ENCODE data around the gene FANCF.

DNA sequence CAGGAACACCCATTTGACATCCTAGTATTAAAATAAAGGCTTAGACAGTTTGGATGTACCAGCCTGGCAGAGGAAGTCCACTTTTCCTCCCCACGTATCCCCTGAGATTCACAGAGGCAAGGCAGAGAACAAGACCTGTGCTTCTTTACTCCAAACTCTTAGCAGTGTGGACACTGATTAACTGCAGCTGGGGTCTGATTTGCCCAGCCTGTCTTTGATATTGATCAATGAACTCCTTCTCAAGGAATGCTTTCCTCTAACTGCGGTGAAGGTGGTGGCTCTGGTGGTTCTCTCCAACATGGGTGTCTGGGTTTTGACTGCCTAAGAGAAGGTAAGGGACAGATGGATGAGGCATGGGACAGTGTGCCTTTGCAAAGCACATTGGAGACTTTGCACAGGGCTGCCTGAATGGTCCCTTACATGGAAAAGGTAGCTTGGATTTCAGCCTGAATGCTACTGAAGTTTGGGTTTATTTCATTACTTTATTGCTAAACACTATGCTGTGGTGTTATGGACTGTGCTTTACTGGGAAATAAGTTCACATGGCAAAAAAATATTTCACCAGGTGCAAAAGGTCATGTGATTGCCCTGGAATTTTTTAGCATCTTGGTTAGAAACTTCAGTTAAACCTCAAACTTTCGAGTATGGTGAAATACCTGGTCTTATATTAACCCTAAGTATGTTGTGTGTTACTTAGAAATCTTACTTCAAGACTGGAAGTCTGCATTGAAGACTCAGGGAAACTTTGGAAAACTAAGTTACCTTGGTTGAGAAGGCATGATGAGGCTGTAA is 42.6 kb upstream of the FANCF start:
- TF ChIP-seq, protein P1, sequence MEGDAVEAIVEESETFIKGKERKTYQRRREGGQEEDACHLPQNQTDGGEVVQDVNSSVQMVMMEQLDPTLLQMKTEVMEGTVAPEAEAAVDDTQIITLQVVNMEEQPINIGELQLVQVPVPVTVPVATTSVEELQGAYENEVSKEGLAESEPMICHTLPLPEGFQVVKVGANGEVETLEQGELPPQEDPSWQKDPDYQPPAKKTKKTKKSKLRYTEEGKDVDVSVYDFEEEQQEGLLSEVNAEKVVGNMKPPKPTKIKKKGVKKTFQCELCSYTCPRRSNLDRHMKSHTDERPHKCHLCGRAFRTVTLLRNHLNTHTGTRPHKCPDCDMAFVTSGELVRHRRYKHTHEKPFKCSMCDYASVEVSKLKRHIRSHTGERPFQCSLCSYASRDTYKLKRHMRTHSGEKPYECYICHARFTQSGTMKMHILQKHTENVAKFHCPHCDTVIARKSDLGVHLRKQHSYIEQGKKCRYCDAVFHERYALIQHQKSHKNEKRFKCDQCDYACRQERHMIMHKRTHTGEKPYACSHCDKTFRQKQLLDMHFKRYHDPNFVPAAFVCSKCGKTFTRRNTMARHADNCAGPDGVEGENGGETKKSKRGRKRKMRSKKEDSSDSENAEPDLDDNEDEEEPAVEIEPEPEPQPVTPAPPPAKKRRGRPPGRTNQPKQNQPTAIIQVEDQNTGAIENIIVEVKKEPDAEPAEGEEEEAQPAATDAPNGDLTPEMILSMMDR (conservative IDR thresholded peaks at IDR 0.05; ENCODE audit: low read depth, low read length) = no peak
- TF ChIP-seq EZH2 (IDR thresholded peaks at IDR 0.05; ENCODE audit: low read length, unreplicated experiment) = no peak

All from PC-3 (cell line).